Muscle layer of duodenum (tissue), 2 donors: Measurements from ENCODE around the gene COX6A1.

ENCODE experiments used
- H3K27ac ChIP-seq: one replicate; pipeline ENCODE4 v1.7.0; 2013; ENCODE audit warnings: mild to moderate bottlenecking, low read length
- H3K27me3 ChIP-seq: one replicate; pipeline ENCODE4 v1.7.0; 2013; ENCODE audit warnings: low read depth, mild to moderate bottlenecking, control low read depth, low read length
- H3K36me3 ChIP-seq, 2 donors: one replicate each; pipeline ENCODE4 v1.7.0; 2013; ENCODE audit warnings: low read length in 2 of 2, control low read depth in 1 of 2, mild to moderate bottlenecking in 1 of 2; ENCODE audit not compliant: insufficient read depth in 2 of 2, control insufficient read depth in 1 of 2
- H3K4me1 ChIP-seq, 2 donors: one replicate each; pipeline ENCODE4 v1.7.0; 2013; ENCODE audit warnings: low read length in 2 of 2, mild to moderate bottlenecking in 2 of 2, control low read depth in 1 of 2, moderate library complexity in 1 of 2; ENCODE audit not compliant: insufficient read depth in 2 of 2, control insufficient read depth in 1 of 2
- H3K4me3 ChIP-seq, 2 donors: one replicate each; pipeline ENCODE4 v1.7.0; 2013; ENCODE audit warnings: low read length in 2 of 2, low read depth in 1 of 2, mild to moderate bottlenecking in 1 of 2
- H3K9me3 ChIP-seq, 2 donors: one replicate each; pipeline ENCODE4 v1.7.0; 2013; ENCODE audit warnings: low read length in 2 of 2, control low read depth in 1 of 2, mild to moderate bottlenecking in 1 of 2; ENCODE audit not compliant: control insufficient read depth in 1 of 2
- donor health status: healthy.

COX6A1 gene

DNA sequence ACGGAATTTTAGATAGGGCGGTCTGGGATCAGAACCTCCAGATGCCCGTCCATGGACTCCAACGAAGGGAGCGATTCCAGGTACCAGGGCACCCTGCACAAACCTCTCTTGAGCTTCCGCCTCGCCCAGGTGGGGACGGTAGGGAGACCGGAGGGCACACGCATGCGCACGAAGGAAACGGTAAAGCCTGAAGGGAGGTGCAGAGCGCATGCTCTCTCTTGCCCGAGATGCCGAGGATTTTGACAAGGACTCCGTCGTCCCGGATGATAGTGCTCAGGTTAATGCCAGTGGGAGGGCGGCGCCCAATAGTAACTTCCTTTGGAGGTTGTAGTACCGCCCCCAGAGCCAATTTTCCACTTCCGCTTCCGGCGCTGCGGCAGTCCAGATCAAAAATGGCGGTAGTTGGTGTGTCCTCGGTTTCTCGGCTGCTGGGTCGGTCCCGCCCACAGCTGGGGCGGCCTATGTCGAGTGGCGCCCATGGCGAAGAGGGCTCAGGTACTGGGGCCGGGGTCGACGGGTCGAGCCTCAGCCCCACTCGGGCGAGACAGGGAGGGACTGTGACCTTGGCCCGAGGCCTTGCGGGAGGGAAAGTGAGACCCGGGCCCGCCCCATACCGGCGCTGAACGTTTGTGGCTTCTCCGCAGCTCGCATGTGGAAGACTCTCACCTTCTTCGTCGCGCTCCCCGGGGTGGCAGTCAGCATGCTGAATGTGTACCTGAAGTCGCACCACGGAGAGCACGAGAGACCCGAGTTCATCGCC is at the start of gene COX6A1:
Gene COX6A1 (plus strand): TSS at position 379 of the 760 bp plus-strand sequence. CDS start 14 bp downstream, at position 393.
- peak within 1 kb of the TSS; percentile 77 to 92 for H3K4me3 ChIP-seq
- peaks cover 5 to 16% of the 10 kb centered on the region in 2 donors for H3K4me1 ChIP-seq
- H3K27ac ChIP-seq, result peak within 1 kb of the TSS; percentile 72
- no peaks in the 10 kb centered on the region for H3K27me3 ChIP-seq
- H3K36me3 ChIP-seq, result peaks cover 15 to 20% of the 10 kb centered on the region in 2 donors
- no peaks in the 10 kb centered on the region for H3K9me3 ChIP-seq

DNA sequence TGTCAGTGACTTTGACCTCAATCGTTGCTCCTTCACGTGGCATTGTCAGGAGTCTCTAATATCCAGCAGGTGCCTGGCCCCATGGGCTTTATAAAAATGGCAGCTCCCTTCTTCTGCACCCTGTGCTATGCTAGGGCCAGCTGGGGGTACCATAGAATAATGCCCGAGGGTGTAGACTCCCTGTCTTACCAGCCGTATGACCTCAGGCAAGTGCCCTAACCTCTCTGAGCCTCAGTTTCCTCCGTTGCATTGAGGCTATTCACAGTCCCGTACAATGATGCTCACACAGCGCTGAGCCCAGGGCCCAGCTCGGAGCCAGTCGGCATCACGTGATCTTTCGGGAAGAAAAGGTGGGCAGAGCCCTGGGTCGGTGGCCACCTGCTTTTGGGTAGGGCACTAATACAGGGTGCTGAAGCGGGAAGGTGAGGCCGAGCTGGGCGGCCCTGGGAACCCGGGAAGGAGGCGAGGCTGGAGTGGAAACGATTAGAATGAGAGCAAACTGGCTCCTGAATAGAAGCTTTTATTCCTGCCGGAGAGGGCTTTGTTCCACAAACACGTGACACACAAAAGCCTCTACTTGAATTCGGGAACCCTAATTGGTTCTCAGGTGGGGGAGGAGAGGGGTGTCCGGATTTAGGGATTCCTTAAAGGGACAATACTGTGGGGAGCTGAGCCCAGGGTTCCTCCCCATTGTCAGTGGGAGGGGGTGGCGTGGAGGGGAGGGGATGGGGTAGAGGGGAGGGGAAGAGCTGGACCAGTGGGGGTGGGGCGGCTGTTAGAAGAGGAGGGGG is 49.0 kb upstream of the COX6A1 start:
- H3K27ac ChIP-seq, result no peak overlapping the region
- no peaks in the 10 kb centered on the region for H3K27me3 ChIP-seq
- H3K9me3 ChIP-seq, result no peaks in the 10 kb centered on the region
- no peaks in the 10 kb centered on the region for H3K36me3 ChIP-seq
- H3K4me1 ChIP-seq, result peaks cover 0 to 8% of the 10 kb centered on the region in 2 donors
- H3K4me3 ChIP-seq, result peak overlapping the region in 1 of 2 donors; percentile 7

DNA sequence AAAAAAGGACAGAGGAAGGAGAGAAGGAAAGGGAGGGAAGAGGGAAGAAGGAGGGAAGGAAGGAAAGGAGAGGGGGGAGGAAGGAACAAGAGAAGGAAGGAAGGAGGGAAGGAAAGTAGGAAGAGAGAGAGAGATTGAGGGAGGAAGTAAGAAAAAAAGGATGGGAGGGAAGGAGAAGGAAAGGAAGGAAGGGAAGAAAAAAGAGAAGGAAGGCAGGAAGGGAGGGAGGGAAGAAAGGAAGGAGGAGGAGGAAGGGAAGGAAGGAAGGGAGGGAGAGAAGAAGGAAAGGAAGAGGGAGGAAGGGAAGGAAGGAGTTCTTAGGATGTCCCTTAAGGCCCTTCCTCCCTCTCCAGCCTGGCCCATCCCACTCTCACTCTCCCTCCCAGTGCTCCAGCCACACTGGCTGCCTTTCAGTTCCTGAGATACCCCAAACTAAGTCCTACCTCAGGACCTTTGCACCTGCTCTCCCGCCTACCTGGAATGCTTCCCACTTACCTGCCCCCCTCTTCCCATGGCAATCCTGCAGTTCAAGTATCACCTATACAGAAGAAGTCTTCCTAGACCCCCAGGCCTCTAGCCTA is 47.3 kb upstream of the COX6A1 start:
- no peaks in the 10 kb centered on the region for H3K27me3 ChIP-seq

DNA sequence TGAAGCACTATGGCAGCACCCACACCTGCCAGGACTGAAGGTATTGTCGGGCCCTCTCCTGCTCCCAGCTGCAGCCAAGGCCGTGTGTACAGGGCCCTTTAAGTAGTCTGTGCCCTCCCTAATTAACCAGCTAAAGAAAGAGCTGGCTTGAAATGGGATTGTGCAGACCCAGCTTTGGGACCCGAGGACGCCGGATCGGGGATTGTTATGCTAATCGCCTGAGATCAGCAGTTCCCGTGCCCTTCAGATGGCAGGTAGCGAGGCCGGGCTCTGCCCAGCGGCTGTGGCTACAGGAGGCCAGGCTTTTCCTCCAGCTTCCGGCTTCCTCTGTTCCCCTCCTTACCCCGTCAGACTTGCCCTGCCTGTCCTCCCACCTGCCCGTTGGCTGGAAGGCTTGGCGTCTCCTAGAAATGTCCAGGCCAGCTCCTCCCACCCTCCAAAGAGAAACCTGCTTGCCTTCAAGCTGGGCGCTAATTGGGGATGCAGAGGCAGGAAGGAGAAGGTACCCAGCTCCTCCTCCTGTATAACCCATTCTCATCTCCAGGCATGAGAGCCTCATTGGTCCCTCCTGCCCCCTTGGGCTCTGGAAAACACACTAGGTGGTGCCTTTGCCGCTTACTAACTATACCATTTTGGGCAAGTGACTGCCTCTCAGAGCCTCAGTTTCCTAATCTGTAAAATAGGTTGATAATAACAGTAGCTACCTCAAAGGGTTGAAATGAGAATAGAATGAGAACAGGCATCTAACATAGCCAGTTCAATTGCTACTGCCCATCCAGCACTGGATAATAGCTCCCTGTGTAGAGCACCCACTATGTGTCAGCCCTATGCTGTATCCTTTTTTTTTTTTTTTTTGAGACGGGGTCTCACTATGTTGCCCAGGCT is 43.2 kb upstream of the COX6A1 start:
- no peak overlapping the region for H3K4me3 ChIP-seq
- H3K36me3 ChIP-seq, result no peaks in the 10 kb centered on the region
- no peak overlapping the region for H3K27ac ChIP-seq
- H3K4me1 ChIP-seq, result no peaks in the 10 kb centered on the region
- H3K27me3 ChIP-seq, result no peaks in the 10 kb centered on the region
- no peaks in the 10 kb centered on the region for H3K9me3 ChIP-seq

More for the DNA sequence above, 47.3 kb upstream of the COX6A1 start:
- Histone ChIP-seq H3K4me3 (no peak overlapping the region), H3K36me3 (no peaks in the 10 kb centered on the region), H3K4me1 (peaks cover 0 to 8% of the 10 kb centered on the region in 2 donors), H3K27ac (no peak overlapping the region), H3K9me3 (no peaks in the 10 kb centered on the region)

DNA sequence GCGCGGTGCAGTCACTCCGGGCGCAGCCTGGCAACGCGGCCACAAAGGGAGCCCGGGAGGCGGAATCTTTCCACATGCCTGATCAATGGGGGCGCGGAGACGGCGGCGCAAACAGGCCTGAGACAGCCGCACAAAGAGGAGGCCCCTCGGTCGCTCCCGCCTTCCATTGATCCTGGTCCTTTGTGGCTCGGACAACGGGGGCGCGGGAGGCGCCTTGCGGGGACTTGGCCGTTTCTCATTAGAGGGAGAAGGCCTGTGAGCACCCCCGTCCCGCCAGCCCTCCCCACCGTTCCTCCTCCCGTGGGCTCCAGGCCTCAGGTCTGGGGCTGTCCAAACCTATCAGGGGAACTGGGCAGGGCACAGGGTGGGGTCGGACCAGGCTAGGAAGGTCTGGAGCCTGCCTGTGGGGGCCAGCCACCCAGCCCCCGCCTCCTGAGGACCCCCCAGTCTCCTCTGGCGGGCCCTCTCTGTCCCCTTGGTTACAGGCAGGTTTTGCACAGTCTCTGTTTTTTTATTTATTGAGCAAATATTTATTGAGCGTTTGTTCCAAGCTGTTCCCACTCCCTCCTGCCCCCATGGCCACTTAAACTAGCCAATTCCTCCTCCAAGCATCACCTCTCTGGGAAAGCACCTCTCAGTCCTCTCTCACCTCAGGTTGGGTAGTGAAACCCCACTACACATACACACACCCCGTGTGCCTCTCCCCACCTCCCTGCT is 39.9 kb upstream of the COX6A1 start:
- no peaks in the 10 kb centered on the region for H3K27me3 ChIP-seq
- H3K9me3 ChIP-seq, result no peaks in the 10 kb centered on the region
- H3K36me3 ChIP-seq, result no peaks in the 10 kb centered on the region
- H3K4me1 ChIP-seq, result no peaks in the 10 kb centered on the region
- no peak overlapping the region for H3K4me3 ChIP-seq
- no peak overlapping the region for H3K27ac ChIP-seq

DNA sequence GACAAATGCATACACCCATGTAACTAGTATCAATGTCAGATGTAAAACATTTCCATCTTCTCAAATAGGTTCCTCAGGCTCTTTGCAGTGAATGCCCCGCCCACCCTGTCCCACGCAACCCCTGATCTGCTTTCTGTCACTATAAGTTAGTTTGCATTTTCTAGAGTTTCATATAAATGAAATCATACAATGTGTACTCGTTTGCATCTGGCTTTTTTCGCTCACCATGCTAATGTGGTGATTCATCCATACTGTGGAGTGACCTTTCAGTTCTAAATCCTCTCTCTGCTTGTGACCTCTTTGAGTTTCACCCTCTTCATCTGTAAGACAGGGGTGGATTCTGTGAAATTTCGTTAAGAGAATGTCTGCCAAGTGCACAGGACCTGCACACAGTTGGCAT is 38.4 kb upstream of the COX6A1 start:
- Histone ChIP-seq H3K27ac (no peak overlapping the region), H3K4me3 (no peak overlapping the region), H3K9me3 (no peaks in the 10 kb centered on the region), H3K4me1 (no peaks in the 10 kb centered on the region), H3K27me3 (no peaks in the 10 kb centered on the region), H3K36me3 (no peaks in the 10 kb centered on the region)

DNA sequence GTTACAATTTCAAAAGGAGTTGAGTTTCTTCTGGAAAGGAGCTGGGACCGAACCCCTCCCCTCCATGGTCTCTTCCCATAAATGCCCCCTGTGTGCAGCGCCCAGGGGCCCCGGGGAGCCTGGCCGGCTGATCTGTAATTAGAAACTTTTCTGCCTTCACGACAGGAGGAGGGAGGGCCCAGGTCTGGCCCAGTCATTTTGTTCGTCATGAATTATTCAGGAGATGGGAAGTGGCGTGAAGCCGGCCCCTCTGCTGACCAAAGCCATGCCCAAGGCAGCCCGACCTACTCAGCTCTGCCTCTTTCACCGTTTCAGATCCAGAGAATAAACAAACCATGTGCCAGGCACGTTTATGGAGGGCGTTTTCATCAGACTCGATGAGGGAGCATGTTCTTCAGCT is 35.7 kb upstream of the COX6A1 start:
- Histone ChIP-seq H3K27ac (no peak overlapping the region), H3K4me3 (no peak overlapping the region), H3K36me3 (no peaks in the 10 kb centered on the region), H3K4me1 (no peaks in the 10 kb centered on the region), H3K9me3 (no peaks in the 10 kb centered on the region), H3K27me3 (no peaks in the 10 kb centered on the region)

DNA sequence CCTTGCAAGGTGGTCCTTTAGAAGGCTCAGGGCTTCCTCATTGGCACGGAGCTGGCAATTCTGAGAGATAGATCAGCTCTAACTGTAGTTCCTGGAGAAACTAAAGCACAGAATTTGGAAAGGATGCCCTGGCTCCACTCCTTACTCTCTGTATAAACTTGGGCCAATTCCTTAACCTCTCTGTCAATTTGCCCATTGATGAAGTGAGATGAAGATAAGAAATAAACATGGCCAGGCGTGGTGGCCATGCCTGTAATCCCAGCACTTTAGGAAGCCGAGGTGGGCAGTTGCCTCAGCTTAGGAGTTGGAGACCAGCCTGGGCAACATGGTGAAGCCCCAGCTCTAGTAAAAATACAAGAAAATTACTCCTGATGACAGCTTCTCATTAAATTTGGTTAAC is 34.0 kb upstream of the COX6A1 start:
- Histone ChIP-seq H3K4me3 (no peak overlapping the region), H3K36me3 (no peaks in the 10 kb centered on the region), H3K9me3 (no peaks in the 10 kb centered on the region), H3K27ac (no peak overlapping the region), H3K4me1 (no peaks in the 10 kb centered on the region), H3K27me3 (no peaks in the 10 kb centered on the region)

DNA sequence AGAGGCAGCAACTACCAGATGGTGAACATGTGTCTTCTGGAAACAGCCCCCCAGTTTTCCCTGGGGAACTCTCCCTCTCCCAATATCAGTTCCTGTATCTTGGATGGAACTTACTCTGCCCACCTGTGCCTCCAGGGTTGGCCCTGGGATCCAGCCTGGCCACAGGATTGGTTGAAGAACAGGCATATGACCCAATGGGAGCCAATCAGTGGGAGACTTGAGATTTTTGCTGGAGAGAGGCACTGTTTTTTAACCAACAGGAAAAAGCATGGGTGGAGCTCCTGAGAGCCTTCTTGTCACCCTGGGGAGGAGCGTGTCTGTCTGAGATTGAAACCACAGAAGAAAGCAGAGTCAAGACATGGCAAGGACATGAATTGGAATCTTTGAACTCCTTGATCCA is 33.6 kb upstream of the COX6A1 start:
- H3K36me3 ChIP-seq, result no peaks in the 10 kb centered on the region
- no peak overlapping the region for H3K4me3 ChIP-seq
- H3K9me3 ChIP-seq, result no peaks in the 10 kb centered on the region
- no peak overlapping the region for H3K27ac ChIP-seq
- H3K27me3 ChIP-seq, result no peaks in the 10 kb centered on the region
- H3K4me1 ChIP-seq, result no peaks in the 10 kb centered on the region

DNA sequence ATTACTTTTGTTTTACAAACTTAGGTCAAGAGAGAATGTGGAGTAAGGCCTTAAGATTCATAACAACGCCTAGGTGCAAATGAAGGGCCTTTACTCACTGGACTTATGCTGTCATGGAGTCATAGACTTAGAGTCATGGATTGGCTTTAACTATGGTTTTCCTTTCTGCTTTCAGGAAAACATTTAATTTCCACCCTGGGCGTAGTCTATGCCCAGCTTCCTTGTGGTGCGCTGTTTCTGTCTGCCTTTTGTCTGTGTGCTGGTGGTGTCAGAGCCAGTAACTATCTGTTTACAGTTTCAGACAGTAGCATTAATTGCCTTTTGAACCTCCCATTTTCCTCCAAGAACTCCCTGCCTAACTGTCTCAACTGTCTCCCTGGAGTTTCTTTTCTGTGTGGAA is 31.8 kb upstream of the COX6A1 start:
- no peak overlapping the region for H3K4me3 ChIP-seq
- H3K27me3 ChIP-seq, result no peaks in the 10 kb centered on the region
- H3K27ac ChIP-seq, result no peak overlapping the region
- no peaks in the 10 kb centered on the region for H3K4me1 ChIP-seq
- no peaks in the 10 kb centered on the region for H3K9me3 ChIP-seq
- no peaks in the 10 kb centered on the region for H3K36me3 ChIP-seq
